ENCODE data around the gene MX2. TPM values are rescaled to one million over a fixed set of nuclear protein-coding genes. Genes with fewer than 3 reads are reported as not detected.

MX2 gene
- total and polyA plus RNA-seq, 12 donors = 0.44 to 31.3 (median 4.8) TPM

GRCh38 chr21:41393876-41394465 is 32.1 kb downstream of the MX2 start:
- TF ChIP-seq CTCF (IDR thresholded peaks at IDR 0.05) (no peak), POLR2A (IDR thresholded peaks at IDR 0.05) (no peak)
- Histone ChIP-seq H3K4me1 (replicated peaks in 1 of 2) (no peaks in the 10 kb centered on the region), H3K36me3 (replicated peaks in 1 of 2) (no peaks in the 10 kb centered on the region), H3K27ac (no peak overlapping the region), H3K9me3 (replicated peaks in 1 of 3) (no peaks in the 10 kb centered on the region), H3K4me3 (no peak overlapping the region), H3K27me3 (no peaks in the 10 kb centered on the region)
- intact Hi-C loops (cut with DNase I) = no loop called here
- WGBS, 4 donors = 81 to 86% (median 83%) methylated on average over 8 of the region's 8 CpGs
- peak in 1 of 7 donors; percentile 15 for DNase-seq

- Histone ChIP-seq H3K27me3 (no peaks in the 10 kb centered on the region), H3K36me3 (replicated peaks in 1 of 2) (no peaks in the 10 kb centered on the region), H3K27ac (no peak overlapping the region), H3K4me1 (replicated peaks in 1 of 2) (no peaks in the 10 kb centered on the region), H3K9me3 (replicated peaks in 1 of 3) (no peaks in the 10 kb centered on the region), H3K4me3 (no peak overlapping the region)
- intact Hi-C loops (cut with DNase I) = no loop called here
- WGBS, 4 donors = 51 to 74% (median 60%) methylated on average over 5 to 7 of the region's 7 CpGs
- DNase-seq = peak in 5 of 7 donors; percentile 30 to 60 (median 38)
- TF ChIP-seq CTCF (IDR thresholded peaks at IDR 0.05) (no peak), POLR2A (IDR thresholded peaks at IDR 0.05) (no peak)
Observed at GRCh38 chr21:41396558-41397075, 34.8 kb downstream of the MX2 start.

DNA sequence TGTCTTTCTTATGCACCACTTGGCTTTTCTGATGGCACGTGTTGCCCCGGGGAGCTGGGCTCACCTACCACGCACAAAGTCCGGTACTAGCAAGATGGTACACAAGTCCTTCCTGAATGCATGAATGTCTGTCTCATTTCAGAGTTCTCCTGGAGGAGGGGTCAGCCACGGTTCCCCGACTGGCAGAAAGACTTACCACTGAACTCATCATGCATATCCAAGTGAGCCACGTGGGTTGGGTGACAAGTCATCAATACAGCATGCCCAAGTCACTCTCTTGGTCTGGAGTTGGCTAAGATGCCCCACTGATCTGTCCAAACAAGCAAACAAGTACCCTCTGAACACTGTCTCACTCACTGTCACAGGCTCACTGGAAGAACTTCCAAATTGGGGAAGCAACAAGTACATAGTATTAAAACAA is 35.7 kb downstream of the MX2 start:
- intact Hi-C loops (cut with DNase I) = no loop called here
- Histone ChIP-seq H3K27me3 (no peaks in the 10 kb centered on the region), H3K27ac (no peak overlapping the region), H3K4me3 (no peak overlapping the region), H3K36me3 (replicated peaks in 1 of 2) (no peaks in the 10 kb centered on the region), H3K4me1 (replicated peaks in 1 of 2) (no peaks in the 10 kb centered on the region), H3K9me3 (replicated peaks in 1 of 3) (no peaks in the 10 kb centered on the region)
- 78 to 88% (median 81%) methylated on average over 7 of the region's 7 CpGs for WGBS, 4 donors
- DNase-seq = peak in 1 of 7 donors; percentile 37
- TF ChIP-seq POLR2A (IDR thresholded peaks at IDR 0.05) (no peak), CTCF (IDR thresholded peaks at IDR 0.05) (no peak)

DNA sequence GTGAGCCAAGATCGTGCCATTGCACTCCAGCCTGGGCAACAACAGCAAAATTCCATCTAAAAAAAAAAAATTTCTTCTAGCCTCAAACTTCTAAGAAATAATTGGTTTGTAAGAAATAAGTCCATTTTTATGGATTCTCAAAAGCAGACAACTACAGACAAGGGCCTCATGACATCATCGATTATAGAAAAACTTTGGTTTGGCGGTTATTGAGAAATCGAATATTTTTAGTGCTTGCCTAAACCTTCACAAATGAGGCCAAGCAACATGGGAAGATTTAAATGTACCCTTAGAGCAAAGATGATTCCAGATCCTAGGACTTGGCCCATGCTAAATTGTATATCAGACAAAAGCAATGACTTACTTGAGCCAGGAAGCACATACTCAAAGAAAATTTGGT is 36.4 kb downstream of the MX2 start:
- H3K4me1 ChIP-seq (replicated peaks in 1 of 2) = no peaks in the 10 kb centered on the region
- DNase-seq = no peak
- no peaks in the 10 kb centered on the region for H3K9me3 ChIP-seq (replicated peaks in 1 of 3)
- H3K4me3 ChIP-seq = no peak overlapping the region
- TF ChIP-seq CTCF (IDR thresholded peaks at IDR 0.05) (no peak), POLR2A (IDR thresholded peaks at IDR 0.05) (no peak)
- H3K27me3 ChIP-seq = no peaks in the 10 kb centered on the region
- no peaks in the 10 kb centered on the region for H3K36me3 ChIP-seq (replicated peaks in 1 of 2)
- intact Hi-C loops (cut with DNase I) = no loop called here
- H3K27ac ChIP-seq = no peak overlapping the region
- 80 to 90% (median 85%) methylated on average over 4 of the region's 4 CpGs for WGBS, 4 donors

Data from adrenal gland (tissue), 12 donors.